Hematopoietic multipotent progenitor cell treated with erythropoietin and hydrocortisone succinate and interleukin-3 and kit ligand, for 17 days (in vitro differentiated cells): Measurements from ENCODE around the gene NUDT6.
A peak's percentile ranks its signal among the peaks of the same experiment; 100 is the strongest.

Source experiments
- DNase-seq: peaks from one replicate; pipeline ENCODE4 v3.0.0-alpha.2; 2015; ENCODE audit warnings: low spot score

Gene NUDT6

GRCh38 chr4:122914292-122914904 lies 8.0 kb downstream of the NUDT6 start:
- peak; percentile 67 for DNase-seq

- DNase-seq, result no peak
These were observed 9.4 kb downstream of the NUDT6 start for GRCh38 chr4:122912810-122913575.

DNA sequence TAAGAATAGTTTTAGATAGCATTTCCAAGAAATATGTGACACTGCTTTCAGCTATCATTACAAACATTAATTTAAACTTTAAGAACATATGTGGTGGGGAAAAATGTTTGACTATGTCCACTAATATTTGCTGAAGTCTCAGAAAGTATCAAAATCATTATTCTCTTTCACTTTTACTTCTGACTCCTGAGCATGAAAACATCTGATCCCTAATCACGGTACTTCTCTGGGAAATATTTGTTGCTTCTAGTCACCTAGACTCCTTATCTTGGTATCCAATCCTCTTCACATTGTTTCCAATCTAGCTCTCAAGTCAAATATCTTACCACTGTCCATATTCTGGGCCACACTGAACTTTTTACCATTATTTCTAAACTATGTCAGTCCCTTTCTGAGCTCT lies 10.8 kb downstream of the NUDT6 start:
- no peak for DNase-seq

- DNase-seq, result no peak
These were observed 12.7 kb downstream of the NUDT6 start for GRCh38 chr4:122909683-122910082.

GRCh38 chr4:122908223-122908622 lies 14.2 kb downstream of the NUDT6 start:
- DNase-seq, result no peak

- DNase-seq, result no peak
These were observed 15.5 kb downstream of the NUDT6 start for GRCh38 chr4:122906859-122907305.

GRCh38 chr4:122903766-122904288 lies 18.6 kb downstream of the NUDT6 start:
- no peak for DNase-seq

DNA sequence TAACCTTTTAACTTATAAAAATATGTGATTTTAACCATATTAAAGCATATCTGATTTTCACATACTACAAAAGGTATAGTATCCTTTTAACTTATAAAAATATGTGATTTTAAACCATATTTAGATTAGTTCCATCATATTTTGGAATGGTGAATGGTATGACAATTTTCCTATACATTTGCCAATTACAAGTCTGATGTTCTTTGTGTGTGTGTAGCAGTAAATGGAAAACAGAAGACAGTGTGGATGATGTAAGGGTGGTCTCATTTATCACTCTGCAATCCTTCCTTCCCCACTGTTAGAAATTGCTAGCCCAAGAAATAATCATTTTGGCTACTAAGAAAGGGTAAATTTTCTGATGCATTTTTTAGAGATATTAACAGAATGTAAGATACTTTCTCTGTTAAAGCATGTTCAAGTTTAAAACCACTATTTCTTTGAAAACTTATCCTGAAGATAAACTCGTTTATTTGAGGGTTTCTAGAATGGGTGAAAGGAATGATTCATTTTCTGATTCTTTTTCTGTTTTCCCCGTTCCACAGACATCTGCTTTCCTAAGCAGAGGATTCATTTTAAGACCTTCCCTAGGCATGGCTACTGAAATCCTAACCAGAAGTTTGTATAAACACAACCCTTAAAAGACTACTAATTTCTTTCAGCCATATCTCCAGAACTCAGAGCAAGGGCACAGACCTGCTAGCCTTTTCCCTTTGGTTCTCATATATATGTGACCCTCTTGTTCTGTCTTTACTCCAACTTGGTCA lies 21.0 kb downstream of the NUDT6 start:
- no peak for DNase-seq

DNA sequence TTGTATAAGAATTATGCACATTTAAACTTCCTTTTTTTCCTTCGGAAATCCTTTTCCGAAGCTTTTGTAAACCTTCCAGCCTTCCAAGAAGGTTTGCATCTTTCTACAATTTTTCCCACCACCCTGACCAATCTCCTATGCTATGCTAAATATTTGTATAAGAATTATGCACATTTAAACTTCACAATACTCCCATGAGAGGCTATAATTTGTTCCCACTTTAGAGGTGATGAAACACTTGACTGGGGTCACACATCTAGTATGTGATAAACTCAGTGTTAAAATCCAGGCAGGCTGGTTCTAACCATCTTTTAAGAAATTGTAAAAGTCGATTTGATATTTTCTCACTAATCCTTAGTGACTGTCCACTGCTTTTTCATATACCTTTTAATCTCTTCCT lies 22.1 kb downstream of the NUDT6 start:
- no peak for DNase-seq

DNA sequence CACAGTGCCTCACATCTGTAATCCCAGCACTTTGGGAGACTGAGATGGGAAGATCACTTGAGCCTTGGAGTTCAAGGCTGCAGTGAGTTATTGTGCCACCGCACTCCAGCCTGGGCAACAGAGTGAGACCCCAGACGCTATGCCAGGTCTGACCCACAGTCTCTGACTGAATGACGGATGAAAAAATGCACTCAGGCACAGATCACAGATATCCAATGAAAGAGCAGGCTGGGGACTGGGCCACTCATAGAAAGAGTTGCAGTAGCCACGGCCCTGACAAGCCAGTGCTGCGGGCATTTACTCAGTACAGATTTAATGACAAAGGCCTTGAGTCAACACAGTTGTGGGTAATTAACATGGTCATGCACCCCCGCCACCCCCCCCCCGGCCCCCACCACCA lies 22.7 kb downstream of the NUDT6 start:
- no peak for DNase-seq

- no peak for DNase-seq
These were observed 23.8 kb downstream of the NUDT6 start for GRCh38 chr4:122898370-122899150.

DNA sequence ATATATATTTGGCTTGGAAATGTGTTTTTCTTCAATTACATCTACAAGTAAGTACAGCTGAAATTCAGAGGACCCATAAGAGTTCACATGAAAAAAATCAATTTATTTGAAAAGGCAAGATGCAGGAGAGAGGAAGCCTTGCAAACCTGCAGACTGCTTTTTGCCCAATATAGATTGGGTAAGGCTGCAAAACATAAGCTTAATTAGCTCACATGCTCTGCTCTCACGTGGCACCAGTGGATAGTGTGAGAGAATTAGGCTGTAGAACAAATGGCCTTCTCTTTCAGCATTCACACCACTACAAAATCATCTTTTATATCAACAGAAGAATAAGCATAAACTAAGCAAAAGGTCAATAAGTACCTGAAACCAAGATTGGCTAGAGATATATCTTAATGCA lies 26.1 kb downstream of the NUDT6 start:
- DNase-seq, result no peak

- DNase-seq, result no peak
These were observed 26.9 kb downstream of the NUDT6 start for GRCh38 chr4:122895336-122895995.

GRCh38 chr4:122894827-122895226 lies 27.6 kb downstream of the NUDT6 start:
- DNase-seq, result no peak

GRCh38 chr4:122890147-122890795 lies 32.1 kb downstream of the NUDT6 start:
- DNase-seq, result no peak

GRCh38 chr4:122889726-122890125 lies 32.7 kb downstream of the NUDT6 start:
- no peak for DNase-seq

DNA sequence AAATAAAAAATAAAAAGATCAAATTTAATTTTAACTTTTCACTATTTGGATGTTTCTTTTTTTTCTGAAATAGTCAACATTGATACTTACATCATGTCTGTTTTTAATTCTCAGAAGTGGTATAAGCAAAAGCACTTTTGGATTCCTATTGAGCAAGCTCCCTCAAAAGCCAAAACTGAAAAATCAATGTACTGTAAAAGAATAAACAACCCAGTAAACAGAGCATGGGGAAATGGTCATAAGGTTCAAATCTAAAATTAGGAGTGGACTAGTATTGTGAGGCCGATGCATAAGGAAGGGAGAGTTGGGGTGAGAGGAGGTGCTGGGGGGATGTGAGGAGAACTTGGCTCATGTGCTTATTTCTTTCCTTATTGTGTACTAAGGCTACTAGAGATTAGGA lies 37.9 kb downstream of the NUDT6 start:
- no peak for DNase-seq

DNA sequence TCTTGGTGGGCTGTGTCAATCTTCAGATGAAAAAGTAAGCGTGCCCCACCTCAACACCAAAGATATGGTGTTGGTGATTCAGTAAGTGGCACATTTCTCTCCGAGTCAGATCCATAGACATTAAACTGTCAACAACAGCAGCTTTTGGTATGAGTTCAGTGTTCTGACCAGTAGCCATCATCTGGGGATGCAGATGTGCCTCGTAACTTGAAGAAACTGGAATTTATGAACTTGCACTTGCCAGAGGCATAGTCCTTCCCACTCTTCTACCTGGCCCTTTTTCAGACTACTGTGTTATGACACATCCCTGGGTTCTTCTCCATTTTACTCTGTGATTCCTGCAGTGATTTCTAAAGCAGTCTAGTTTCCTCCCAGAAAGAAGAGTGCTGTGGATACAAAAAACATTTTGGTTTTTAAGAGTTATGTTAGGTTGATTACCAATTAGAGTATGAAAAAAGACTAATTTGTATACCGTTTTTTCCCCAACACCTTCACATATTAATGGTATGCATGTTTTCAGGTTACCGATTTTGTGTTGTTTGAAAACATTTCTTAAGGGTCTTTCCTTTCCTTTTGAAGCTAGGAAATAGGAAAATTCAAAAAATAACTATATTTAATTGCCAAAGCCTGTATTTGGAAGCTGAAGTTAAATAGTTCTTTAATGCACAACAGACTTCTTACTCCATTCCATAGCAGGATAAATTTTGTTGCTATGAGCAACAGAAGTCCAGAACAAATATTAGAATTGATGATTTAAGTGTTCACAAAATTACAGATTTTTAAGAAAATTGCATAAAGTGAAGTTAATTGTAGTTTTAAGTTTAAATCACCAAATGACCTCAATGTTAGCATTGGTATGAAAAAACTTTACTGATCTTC lies 39.3 kb downstream of the NUDT6 start:
- DNase-seq, result no peak

GRCh38 chr4:122879001-122879400 lies 43.4 kb downstream of the NUDT6 start:
- no peak for DNase-seq

DNA sequence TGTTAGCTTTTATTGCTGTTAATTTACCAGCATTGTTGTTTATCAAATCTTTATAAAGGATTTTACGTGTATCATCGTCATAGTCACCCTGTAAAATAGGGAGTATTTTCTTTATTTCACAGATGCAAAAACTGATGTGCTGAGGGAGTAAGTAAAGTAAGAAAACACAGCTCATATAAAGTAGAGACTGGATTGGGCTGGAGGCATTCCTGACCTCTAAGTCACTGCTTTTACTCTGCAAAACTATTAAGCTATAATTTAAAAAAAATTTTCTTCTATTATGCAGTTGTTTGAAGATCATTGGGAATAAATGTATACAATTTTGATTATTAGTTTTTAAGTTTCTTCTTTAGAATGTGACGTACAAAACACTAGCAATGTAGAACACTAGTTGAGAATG lies 45.9 kb downstream of the NUDT6 start:
- no peak for DNase-seq
